GM18526 (cell line): ENCODE results near the gene TBCD.

Experiments
- POLR2A ChIP-seq: IDR thresholded peaks from 3 replicates; pipeline ENCODE4 v1.6.1; 2011; ENCODE audit not compliant: insufficient read length; ENCODE audit errors: extremely low read depth

The TBCD gene

GRCh38 chr17:82718986-82719685 is 32.7 kb upstream of the TBCD start:
- no peak for TF ChIP-seq POLR2A

- no peak for TF ChIP-seq POLR2A
Observed at GRCh38 chr17:82720204-82720603, 31.7 kb upstream of the TBCD start.

GRCh38 chr17:82722341-82723013 is 29.4 kb upstream of the TBCD start:
- no peak for TF ChIP-seq POLR2A

- TF ChIP-seq POLR2A: no peak
Observed at GRCh38 chr17:82723169-82723807, 28.6 kb upstream of the TBCD start.

GRCh38 chr17:82726427-82726826 is 25.4 kb upstream of the TBCD start:
- no peak for TF ChIP-seq POLR2A

GRCh38 chr17:82729479-82730260 is 22.2 kb upstream of the TBCD start:
- no peak for TF ChIP-seq POLR2A

GRCh38 chr17:82732118-82732743 is 19.6 kb upstream of the TBCD start:
- TF ChIP-seq POLR2A: no peak

GRCh38 chr17:82734987-82735866 is 16.6 kb upstream of the TBCD start, which contains the start of gene FN3K:
Gene FN3K, plus strand, starts transcription at chr17:82735615. Its CDS starts 22 bp downstream, at chr17:82735637.
- no peak for TF ChIP-seq POLR2A

GRCh38 chr17:82736511-82737185 is 15.2 kb upstream of the TBCD start:
- no peak for TF ChIP-seq POLR2A

GRCh38 chr17:82737967-82738877 is 13.6 kb upstream of the TBCD start:
- no peak for TF ChIP-seq POLR2A

- TF ChIP-seq POLR2A: no peak
Observed at GRCh38 chr17:82740906-82741759, 10.7 kb upstream of the TBCD start.
